ENCODE measurements around the gene ACOXL. TPM values are rescaled to one million over a fixed set of nuclear protein-coding genes. Genes with fewer than 3 reads are reported as not detected.

ACOXL gene
- total and polyA plus RNA-seq, 2 of the 8 experiments (the other 6 are each of a cell fraction or from before 2014, with no cell fraction given) = 11.4 to 20.6 TPM

DNA sequence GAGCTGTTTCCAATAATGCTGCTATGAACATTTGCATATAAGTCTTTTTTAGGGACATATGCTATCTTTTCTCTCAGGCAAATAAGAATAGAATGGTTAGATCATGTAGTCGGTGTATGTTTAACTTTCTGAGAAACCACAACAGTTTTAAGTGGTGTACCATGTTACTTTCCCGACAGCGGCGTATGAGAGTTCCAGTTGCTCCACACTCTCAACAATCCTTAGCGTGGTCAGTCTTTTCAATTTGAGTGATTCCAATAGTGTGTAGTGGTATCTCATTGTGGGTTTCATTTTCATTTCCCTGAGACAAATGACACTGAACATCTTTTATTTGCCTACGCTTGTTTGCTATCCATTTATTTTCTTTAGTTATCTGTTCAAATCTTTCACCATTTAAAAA lies 149.5 kb downstream of the ACOXL start (continued):
- TF ChIP-seq, protein P1, sequence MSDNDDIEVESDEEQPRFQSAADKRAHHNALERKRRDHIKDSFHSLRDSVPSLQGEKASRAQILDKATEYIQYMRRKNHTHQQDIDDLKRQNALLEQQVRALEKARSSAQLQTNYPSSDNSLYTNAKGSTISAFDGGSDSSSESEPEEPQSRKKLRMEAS (IDR thresholded peaks at IDR 0.05) = no peak
- no peak for TF ChIP-seq TBP (IDR thresholded peaks at IDR 0.05; ENCODE audit: low read depth, low read length)
